Ovary (tissue), 3 donors: ENCODE measurements around the gene SLC1A2.

ENCODE experiments used
- POLR2A ChIP-seq: fragments of 450-650 bp; IDR thresholded peaks from one replicate; pipeline ENCODE4 v1.6.1; 2017; ENCODE audit warnings: antibody characterized with exemption, mild to moderate bottlenecking, moderate library complexity
- TF ChIP-seq, protein P1 (sequence below), 3 donors: fragments of 450-650 bp in 2 of 3; fragments of 200-600 bp in 1 of 3; IDR thresholded peaks; one replicate each; pipeline versions ENCODE4 v1.5.1 to v1.8.0; 2016 to 2022; ENCODE audit warnings: antibody characterized with exemption in 3 of 3, mild to moderate bottlenecking in 1 of 3
- donor health status: DM: no; HTN: no; CAD: no.

DNA sequence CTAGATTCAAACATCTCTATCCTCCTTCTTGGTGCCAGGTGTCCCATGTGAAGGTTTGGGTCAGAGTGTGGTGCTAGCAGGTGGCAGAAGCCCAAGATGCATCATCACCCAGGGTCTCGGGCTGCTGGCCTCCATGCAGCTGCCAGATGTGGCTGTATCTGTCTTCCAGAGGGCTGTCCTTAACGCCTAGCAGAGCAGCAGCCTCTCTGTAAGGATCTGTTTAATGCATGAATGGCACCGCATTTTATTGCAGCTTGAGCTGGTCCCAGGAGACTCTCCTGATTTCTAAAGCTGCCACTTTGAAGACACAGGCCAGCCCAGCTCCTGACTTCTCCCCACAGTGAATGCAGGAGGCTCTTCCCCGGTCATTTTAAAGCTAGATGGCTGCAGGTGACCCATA lies 26.3 kb downstream of the SLC1A2 start:
- no peak for TF ChIP-seq POLR2A
- TF ChIP-seq, protein P1, sequence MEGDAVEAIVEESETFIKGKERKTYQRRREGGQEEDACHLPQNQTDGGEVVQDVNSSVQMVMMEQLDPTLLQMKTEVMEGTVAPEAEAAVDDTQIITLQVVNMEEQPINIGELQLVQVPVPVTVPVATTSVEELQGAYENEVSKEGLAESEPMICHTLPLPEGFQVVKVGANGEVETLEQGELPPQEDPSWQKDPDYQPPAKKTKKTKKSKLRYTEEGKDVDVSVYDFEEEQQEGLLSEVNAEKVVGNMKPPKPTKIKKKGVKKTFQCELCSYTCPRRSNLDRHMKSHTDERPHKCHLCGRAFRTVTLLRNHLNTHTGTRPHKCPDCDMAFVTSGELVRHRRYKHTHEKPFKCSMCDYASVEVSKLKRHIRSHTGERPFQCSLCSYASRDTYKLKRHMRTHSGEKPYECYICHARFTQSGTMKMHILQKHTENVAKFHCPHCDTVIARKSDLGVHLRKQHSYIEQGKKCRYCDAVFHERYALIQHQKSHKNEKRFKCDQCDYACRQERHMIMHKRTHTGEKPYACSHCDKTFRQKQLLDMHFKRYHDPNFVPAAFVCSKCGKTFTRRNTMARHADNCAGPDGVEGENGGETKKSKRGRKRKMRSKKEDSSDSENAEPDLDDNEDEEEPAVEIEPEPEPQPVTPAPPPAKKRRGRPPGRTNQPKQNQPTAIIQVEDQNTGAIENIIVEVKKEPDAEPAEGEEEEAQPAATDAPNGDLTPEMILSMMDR (IDR thresholded peaks at IDR 0.05): no peak
